Endothelial cell of umbilical vein (primary cell): ENCODE results near the gene MMP8. TPM values are rescaled to one million over a fixed set of nuclear protein-coding genes. Genes with fewer than 3 reads are reported as not detected.
A peak's percentile ranks its signal among the peaks of the same experiment; 100 is the strongest.

Source experiments
- BruUV-seq: library from RNA; stranded (reverse); fragments of 400-500 nt; replicated peaks from 2 replicates; lab custom pipeline; 2021; lab: Mats Ljungman, UMichigan
- CTCF ChIA-PET: fragments of 300-600, 350-600 bp; sonication (Branson Sonifier 250); formaldehyde crosslinking; loops from one replicate; lab custom pipeline; 2021; ENCODE audit warnings: antibody characterized with exemption, inconsistent platforms; lab: Charles Lee
- POLR2A ChIA-PET: fragments of 300-600, 350-600 bp; sonication (Branson Sonifier 250); formaldehyde crosslinking; loops from one replicate; lab custom pipeline; 2021; ENCODE audit warnings: antibody characterized with exemption, inconsistent platforms; lab: Charles Lee
- DNase-seq: peaks from one replicate; pipeline ENCODE4 v3.0.0-alpha.2; 2011; ENCODE audit warnings: low read depth, low spot score
- FAIRE-seq: peaks from 2 replicates; lab custom pipeline; 2011; peaks lifted over from hg19 to GRCh38; lab: Jason Lieb, UNC
- H2AFZ ChIP-seq: 2 replicates; pipeline ENCODE4 v1.6.0; 2012; ENCODE audit warnings: low read depth, low read length, control low read depth, inconsistent platforms
- H3K27ac ChIP-seq: 2 replicates; pipeline ENCODE4 v1.5.1; 2011; ENCODE audit warnings: low read depth, mild to moderate bottlenecking, control low read depth, low read length, moderate library complexity; ENCODE audit not compliant: insufficient read depth
- H3K27me3 ChIP-seq, 2 experiments: 2 replicates each; pipeline versions ENCODE4 v1.6.0 to v1.6.1; 2011; ENCODE audit warnings: low read length in 2 of 2, mixed read lengths in 1 of 2; ENCODE audit not compliant: control insufficient read depth in 2 of 2, insufficient read depth in 2 of 2
- H3K36me3 ChIP-seq, 2 experiments: 2 replicates in 1 of 2; 3 replicates in 1 of 2; pipeline ENCODE4 v1.5.1; 2011; ENCODE audit warnings: low read length in 2 of 2, mild to moderate bottlenecking in 1 of 2, moderate library complexity in 1 of 2; ENCODE audit not compliant: control insufficient read depth in 2 of 2, insufficient read depth in 2 of 2; ENCODE audit errors: extremely low read depth in 1 of 2
- H3K4me1 ChIP-seq: 3 replicates; pipeline ENCODE4 v1.5.1; 2011; ENCODE audit warnings: mild to moderate bottlenecking, low read length; ENCODE audit not compliant: control insufficient read depth, insufficient read depth; ENCODE audit errors: extremely low read depth
- H3K4me2 ChIP-seq: 2 replicates; pipeline ENCODE4 v1.6.1; 2011; ENCODE audit warnings: low read length, control low read depth, mixed read lengths; ENCODE audit not compliant: insufficient read depth
- H3K4me3 ChIP-seq, 3 experiments: fragments of 200-600 bp in 1 of 3; sonication (generic), shearing (Covaris generic) in 1 of 3; replicated peaks in 1 of 3; 2 replicates each; pipeline ENCODE4 v1.5.1; 2011 to 2016; ENCODE audit warnings: control low read depth in 3 of 3, low read length in 3 of 3, mild to moderate bottlenecking in 2 of 3, inconsistent platforms in 1 of 3, low read depth in 1 of 3, moderate library complexity in 1 of 3; ENCODE audit not compliant: insufficient read depth in 1 of 3
- H3K79me2 ChIP-seq: 2 replicates; pipeline ENCODE4 v1.6.0; 2012; ENCODE audit warnings: low read length, inconsistent platforms; ENCODE audit not compliant: control insufficient read depth, insufficient read depth
- H3K9ac ChIP-seq: replicated peaks from 2 replicates; pipeline ENCODE3; 2011; ENCODE audit warnings: low read length, control low read depth; ENCODE audit not compliant: insufficient read depth; ENCODE audit errors: extremely low read depth
- H3K9me1 ChIP-seq: replicated peaks from 3 replicates; pipeline ENCODE4 v1.6.0; 2011; ENCODE audit warnings: mild to moderate bottlenecking, low read length; ENCODE audit not compliant: control insufficient read depth, insufficient read depth; ENCODE audit errors: extremely low read depth
- H3K9me3 ChIP-seq: replicated peaks from 2 replicates; pipeline ENCODE4 v1.5.1; 2012; ENCODE audit warnings: low read length, inconsistent platforms; ENCODE audit not compliant: control insufficient read depth, insufficient read depth
- H4K20me1 ChIP-seq: replicated peaks from 2 replicates; pipeline ENCODE3; 2011; ENCODE audit warnings: mild to moderate bottlenecking, low read length; ENCODE audit not compliant: control insufficient read depth, insufficient read depth; ENCODE audit errors: extremely low read depth
- CTCF ChIP-seq, 2 donors: IDR thresholded peaks; 1 replicate in 1 of 2; 2 replicates in 1 of 2; pipeline ENCODE4 v1.5.1; 2011; ENCODE audit warnings: low read length in 2 of 2, mild to moderate bottlenecking in 2 of 2, moderate library complexity in 2 of 2, control low read depth in 1 of 2, inconsistent platforms in 1 of 2, low read depth in 1 of 2; ENCODE audit not compliant: insufficient read depth in 1 of 2; ENCODE audit errors: extremely low read depth in 1 of 2
- EZH2 ChIP-seq: IDR thresholded peaks from 2 replicates; pipeline ENCODE4 v1.6.1; 2012; ENCODE audit warnings: borderline replicate concordance, low read depth, mild to moderate bottlenecking, moderate library complexity, low read length, inconsistent platforms; ENCODE audit not compliant: severe bottlenecking
- FOS ChIP-seq: IDR thresholded peaks from 2 replicates; pipeline ENCODE4 v1.6.1; 2011; ENCODE audit warnings: mild to moderate bottlenecking, low read length, moderate library complexity, borderline replicate concordance; ENCODE audit not compliant: insufficient read depth
- GATA2 ChIP-seq: IDR thresholded peaks from 2 replicates; pipeline ENCODE4 v1.7.0; 2011; ENCODE audit warnings: low read depth, mild to moderate bottlenecking, moderate library complexity, mixed read lengths, low read length; ENCODE audit not compliant: insufficient read length, insufficient read depth
- JUN ChIP-seq: IDR thresholded peaks from 2 replicates; pipeline ENCODE4 v1.6.1; 2011; ENCODE audit warnings: borderline replicate concordance, low read depth; ENCODE audit not compliant: insufficient read length, insufficient read depth
- MAX ChIP-seq: IDR thresholded peaks from 2 replicates; pipeline ENCODE4 v1.6.1; 2011; ENCODE audit not compliant: insufficient read depth, insufficient read length
- MYC ChIP-seq: IDR thresholded peaks from one replicate; pipeline ENCODE4 v1.6.1; 2011; ENCODE audit warnings: mild to moderate bottlenecking, low read depth, low read length
- POLR2A ChIP-seq: IDR thresholded peaks from 2 replicates; pipeline ENCODE4 v1.6.1; 2012; ENCODE audit warnings: low read depth, mild to moderate bottlenecking, control low read depth, low read length
- POLR2AphosphoS5 ChIP-seq: IDR thresholded peaks from 2 replicates; pipeline ENCODE4 v1.6.1; 2012; ENCODE audit warnings: low read depth, mild to moderate bottlenecking, control low read depth, low read length, moderate library complexity; ENCODE audit not compliant: insufficient read depth
- dilution Hi-C: fragments of 300-500 bp; cut with MboI; formaldehyde crosslinking; loops from one replicate; pipeline ENCODE4 v1.15.0; 2019; ENCODE audit warnings: low sequenced_read_pairs; ENCODE audit not compliant: extremely low pct_ligation_motif_present
- intact Hi-C: fragments of 100-400 bp; cut with micrococcal nuclease; formaldehyde crosslinking; loops from one replicate; pipeline ENCODE4 v1.10.0; 2022
- polyA plus RNA-seq, 4 experiments: library from polyadenylated mRNA; depleted of rRNA in 3 of 4; stranded (reverse) in 3 of 4; unstranded in 1 of 4; fragments of >200 nt; gene quantifications; 2 replicates each; pipeline versions ENCODE4 v1.2.1 to v1.2.3, GENCODE V29; 2011 to 2012; ENCODE audit warnings: missing spikeins in 1 of 4
- total RNA-seq: library from RNA; stranded (reverse); gene quantifications from 2 replicates; pipeline ENCODE4 v1.2.3, GENCODE V29; 2021

MMP8 gene
- total and polyA plus RNA-seq, 2 donors (not counting 3 experiments of a cell fraction or from before 2014, with no cell fraction given) = not detected

- peak; percentile 95 for FAIRE-seq
- H3K4me2 ChIP-seq = peak overlapping the region; percentile 81
- H2AFZ ChIP-seq = peak overlapping the region; percentile 13
- peak; percentile 90 for DNase-seq
- H3K79me2 ChIP-seq = no peaks in the 10 kb centered on the region
- dilution Hi-C loops = no loop called here
- H3K9me1 ChIP-seq = no peaks in the 10 kb centered on the region
- H3K9ac ChIP-seq = peak overlapping the region; percentile 71
- H3K4me3 ChIP-seq = peak overlapping the region in 1 of 3 experiments; percentile 0
- H3K27ac ChIP-seq = peak overlapping the region; percentile 97
- TF ChIP-seq CTCF (IDR thresholded peaks at IDR 0.05; ENCODE audit: extremely low read depth in 1 of 2, insufficient read depth in 1 of 2, low read depth in 1 of 2, low read length in 2 of 2) = no peak
- TF ChIP-seq JUN = peak; percentile 62
- TF ChIP-seq POLR2AphosphoS5 = peak; percentile 59
- TF ChIP-seq FOS = peak; percentile 40
- TF ChIP-seq EZH2 = no peak
- peak; percentile 33 for TF ChIP-seq POLR2A
- TF ChIP-seq MAX = no peak
- TF ChIP-seq MYC = no peak
- peak; percentile 19 for TF ChIP-seq GATA2
- no peaks in the 10 kb centered on the region for H4K20me1 ChIP-seq
- TSS peak; percentile 75 for BruUV-seq
- intact Hi-C loops = loop anchor here (1.0 to 2.0 kb wide), 5 partner anchors 30 to 895 kb away; no protein-coding TSS in a partner anchor
- H3K27me3 ChIP-seq = no peaks in the 10 kb centered on the region
- no peaks in the 10 kb centered on the region for H3K36me3 ChIP-seq
- no peaks in the 10 kb centered on the region for H3K9me3 ChIP-seq
- peaks cover 35% of the 10 kb centered on the region for H3K4me1 ChIP-seq
- POLR2A ChIA-PET = interaction anchor here (0.7 kb wide), 1 partner anchor 163 kb away, joined by 3 read pairs; no protein-coding TSS in a partner anchor
- CTCF ChIA-PET = interaction anchor here (0.6 to 1.5 kb wide), 3 partner anchors 51 to 125 kb away, joined by 3 read pairs; partner anchors contain the start of gene MMP10
Observed at GRCh38 chr11:102729849-102730815, 5.4 kb upstream of the MMP8 start.
